ENCODE measurements around the gene SOCS3. TPM values are rescaled to one million over a fixed set of nuclear protein-coding genes. Genes with fewer than 3 reads are reported as not detected.

The SOCS3 gene
- total RNA-seq, 1 donor from 2014 or later, result 5.4 TPM

GRCh38 chr17:78330570-78331224 lies 29.2 kb downstream of the SOCS3 start:
- no peak for TF ChIP-seq CTCF (IDR thresholded peaks at IDR 0.05; ENCODE audit: unreplicated experiment)
- H3K4me1 Mint-ChIP-seq (ENCODE audit: low read depth), result no peaks in the 10 kb centered on the region
- peaks cover 7% of the 10 kb centered on the region for H3K27me3 Mint-ChIP-seq
- no peak for DNase-seq (ENCODE audit: low spot score, unreplicated experiment)
- no peaks in the 10 kb centered on the region for H3K36me3 Mint-ChIP-seq (ENCODE audit: insufficient read depth)
- no peak overlapping the region for H3K4me3 Mint-ChIP-seq (ENCODE audit: low read depth)
- no peaks in the 10 kb centered on the region for H3K9me3 Mint-ChIP-seq (ENCODE audit: low read depth)
- no peak overlapping the region for H3K27ac Mint-ChIP-seq

DNA sequence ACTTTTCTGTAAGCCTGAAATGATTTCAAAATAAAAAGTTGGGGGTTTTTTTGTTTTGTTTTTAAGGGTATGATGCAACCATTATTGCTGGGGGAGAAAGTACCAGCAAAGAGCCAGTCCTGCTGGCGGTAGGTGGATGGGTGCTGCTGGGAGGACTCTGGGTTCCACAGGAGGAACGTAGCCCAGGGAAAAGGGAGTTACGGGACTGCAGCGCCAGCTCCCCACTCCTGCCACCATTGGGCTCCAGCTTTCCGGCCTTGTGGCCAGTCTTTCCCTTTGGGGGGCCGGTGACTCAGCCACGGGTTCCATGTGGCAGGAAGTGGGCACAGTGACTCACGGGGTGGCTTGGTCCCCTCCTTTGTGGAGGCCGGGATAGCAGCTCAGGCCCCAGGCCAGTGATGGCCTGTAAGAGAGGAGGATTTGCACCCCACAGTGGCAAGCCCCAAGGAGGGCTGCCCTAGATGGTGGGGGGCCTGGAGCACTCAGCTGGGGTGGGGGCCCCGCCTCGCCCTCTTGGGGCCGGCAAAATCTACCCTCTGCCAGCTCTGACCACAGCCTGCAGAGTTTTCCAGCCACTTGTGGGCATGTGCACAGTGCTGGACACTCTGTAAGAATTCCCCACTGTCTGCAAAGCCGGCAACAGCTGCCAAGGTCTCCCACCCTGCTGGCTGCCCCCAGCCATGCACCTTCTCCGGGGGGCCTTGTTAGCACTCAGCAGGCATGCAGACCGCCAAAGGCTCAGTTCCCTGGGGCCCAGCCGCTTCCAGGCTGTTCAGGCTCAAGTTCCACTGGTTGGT lies 30.4 kb downstream of the SOCS3 start:
- Mint-ChIP-seq H3K9me3 (ENCODE audit: low read depth) (no peaks in the 10 kb centered on the region), H3K27me3 (peaks cover 13% of the 10 kb centered on the region), H3K36me3 (ENCODE audit: insufficient read depth) (no peaks in the 10 kb centered on the region), H3K27ac (no peak overlapping the region), H3K4me1 (ENCODE audit: low read depth) (peaks cover 3% of the 10 kb centered on the region), H3K4me3 (ENCODE audit: low read depth) (no peak overlapping the region)
- TF ChIP-seq CTCF (IDR thresholded peaks at IDR 0.05; ENCODE audit: unreplicated experiment), result no peak
- DNase-seq (ENCODE audit: low spot score, unreplicated experiment), result no peak

- Mint-ChIP-seq H3K27ac (no peak overlapping the region), H3K36me3 (ENCODE audit: insufficient read depth) (no peaks in the 10 kb centered on the region), H3K4me1 (ENCODE audit: low read depth) (peaks cover 6% of the 10 kb centered on the region), H3K9me3 (ENCODE audit: low read depth) (no peaks in the 10 kb centered on the region), H3K27me3 (peaks cover 13% of the 10 kb centered on the region), H3K4me3 (ENCODE audit: low read depth) (no peak overlapping the region)
- no peak for TF ChIP-seq CTCF (IDR thresholded peaks at IDR 0.05; ENCODE audit: unreplicated experiment)
- no peak for DNase-seq (ENCODE audit: low spot score, unreplicated experiment)
Observed at GRCh38 chr17:78327880-78328279, 32.0 kb downstream of the SOCS3 start.

DNA sequence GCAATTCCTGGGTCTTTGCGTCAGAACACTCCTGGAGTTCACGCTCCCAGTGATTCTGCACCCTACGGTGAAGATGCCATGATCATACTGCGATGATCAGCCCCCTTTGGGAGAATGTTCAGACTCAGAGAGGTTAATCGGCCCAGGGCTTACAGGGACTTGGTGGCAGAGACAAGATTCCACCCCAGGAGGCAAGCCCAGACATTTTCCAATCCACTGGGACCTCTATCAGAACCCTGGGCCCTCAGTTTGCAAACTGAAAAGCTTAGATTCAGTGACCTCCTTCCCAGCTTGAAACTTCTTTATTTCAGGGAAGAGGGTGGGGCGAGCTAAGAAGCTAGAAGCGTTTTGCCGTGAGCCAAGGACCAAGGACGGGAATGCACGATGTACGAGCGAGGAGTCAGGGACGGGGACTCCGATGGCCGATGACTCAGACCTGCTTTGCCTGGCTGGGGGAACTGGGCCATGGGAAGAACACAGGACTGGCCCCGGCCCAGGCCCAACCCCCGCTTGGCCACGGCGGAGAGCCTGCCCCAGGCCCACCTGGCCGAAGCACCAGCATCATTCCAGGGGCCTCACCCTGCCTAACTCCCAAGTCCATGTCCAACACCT lies 34.7 kb downstream of the SOCS3 start:
- H3K27me3 Mint-ChIP-seq, result peaks cover 9% of the 10 kb centered on the region
- TF ChIP-seq CTCF (IDR thresholded peaks at IDR 0.05; ENCODE audit: unreplicated experiment), result no peak
- no peaks in the 10 kb centered on the region for H3K36me3 Mint-ChIP-seq (ENCODE audit: insufficient read depth)
- peak overlapping the region; percentile 63 for H3K27ac Mint-ChIP-seq
- no peaks in the 10 kb centered on the region for H3K9me3 Mint-ChIP-seq (ENCODE audit: low read depth)
- peaks cover 6% of the 10 kb centered on the region for H3K4me1 Mint-ChIP-seq (ENCODE audit: low read depth)
- DNase-seq (ENCODE audit: low spot score, unreplicated experiment), result no peak
- no peak overlapping the region for H3K4me3 Mint-ChIP-seq (ENCODE audit: low read depth)

DNA sequence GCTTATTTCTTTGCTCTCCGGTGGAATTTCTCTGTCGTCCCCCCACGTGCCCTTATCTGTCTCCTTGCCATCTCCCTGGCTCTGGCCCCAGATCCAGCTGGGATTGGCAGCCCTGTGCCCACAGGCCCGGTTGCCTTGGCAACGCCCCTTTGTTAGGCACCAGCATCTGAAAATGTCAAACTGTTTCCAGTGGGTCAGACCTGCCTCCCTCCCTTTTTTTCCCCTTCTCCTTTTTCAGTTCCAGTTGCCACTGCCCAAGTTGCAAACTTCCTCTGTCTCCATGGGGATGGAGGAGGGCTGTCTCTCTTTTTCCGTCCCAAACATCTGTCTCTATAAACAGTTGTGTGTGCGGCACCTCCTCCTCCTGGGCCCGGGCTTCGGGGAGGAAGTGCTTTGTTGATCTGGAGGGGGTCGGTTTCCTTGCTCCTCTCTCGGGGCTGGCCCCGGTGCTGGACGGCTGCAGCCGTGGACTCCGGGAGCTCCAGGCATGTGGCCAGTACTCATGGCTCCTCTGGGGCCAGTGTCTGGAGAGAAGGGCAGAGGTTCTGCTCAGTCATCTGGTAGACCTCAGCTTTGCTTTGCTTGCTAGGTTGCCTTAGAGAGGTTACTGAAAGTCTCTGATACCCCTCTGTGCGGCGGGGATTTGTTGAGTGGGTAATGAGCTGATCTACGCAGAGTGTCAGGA lies 35.3 kb downstream of the SOCS3 start:
- peaks cover 6% of the 10 kb centered on the region for H3K4me1 Mint-ChIP-seq (ENCODE audit: low read depth)
- no peaks in the 10 kb centered on the region for H3K9me3 Mint-ChIP-seq (ENCODE audit: low read depth)
- no peak overlapping the region for H3K4me3 Mint-ChIP-seq (ENCODE audit: low read depth)
- no peaks in the 10 kb centered on the region for H3K36me3 Mint-ChIP-seq (ENCODE audit: insufficient read depth)
- TF ChIP-seq CTCF (IDR thresholded peaks at IDR 0.05; ENCODE audit: unreplicated experiment), result no peak
- peaks cover 9% of the 10 kb centered on the region for H3K27me3 Mint-ChIP-seq
- no peak for DNase-seq (ENCODE audit: low spot score, unreplicated experiment)
- peak overlapping the region; percentile 63 for H3K27ac Mint-ChIP-seq
